Uterus (tissue), 2 donors: ENCODE measurements around the gene HOXA11.

Experiments
- CTCF ChIP-seq, 4 experiments: fragments of 200-600 bp in 2 of 4; fragments of 450-650 bp in 2 of 4; sonication (generic) in 2 of 4; IDR thresholded peaks; one replicate each; pipeline ENCODE4 v1.5.1; 2016 to 2019; ENCODE audit warnings: antibody characterized with exemption in 4 of 4, mild to moderate bottlenecking in 2 of 4, moderate library complexity in 1 of 4
- POLR2A ChIP-seq, 2 donors: fragments of 450-650 bp; IDR thresholded peaks; one replicate each; pipeline ENCODE4 v1.6.1; 2016; ENCODE audit warnings: antibody characterized with exemption in 2 of 2, mild to moderate bottlenecking in 1 of 2, moderate library complexity in 1 of 2

GRCh38 chr7:27209933-27210440 is 25.0 kb upstream of the HOXA11 start:
- TF ChIP-seq CTCF (IDR thresholded peaks at IDR 0.05) = no peak
- no peak for TF ChIP-seq POLR2A (IDR thresholded peaks at IDR 0.05)
